Left hindlimb (tissue), 1 donor: Measurements from ENCODE around the gene FAM114A1.

ENCODE experiments used
- DNase-seq: peaks from one replicate; pipeline ENCODE4 v3.0.0-alpha.2; 2018

FAM114A1 gene

DNA sequence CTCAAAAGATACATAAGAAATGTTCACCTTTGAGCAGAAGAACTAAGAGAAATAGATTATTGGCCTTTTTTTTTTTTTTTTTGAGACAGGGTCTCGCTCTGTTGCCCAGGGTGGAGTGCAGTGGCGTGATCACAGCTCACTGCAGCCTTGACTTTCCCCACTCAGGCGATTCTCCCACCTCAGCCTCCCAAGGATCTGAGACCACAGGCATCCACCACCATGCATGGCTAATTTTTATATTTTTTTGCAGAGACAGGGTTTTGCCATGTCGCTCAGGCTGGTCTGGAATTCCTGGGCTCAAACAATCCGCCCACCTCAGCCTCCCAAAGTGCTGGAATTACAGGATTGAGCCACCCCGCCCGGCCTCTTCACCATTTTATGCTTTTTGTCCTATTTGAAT lies 8.1 kb upstream of the FAM114A1 start:
- no peak for DNase-seq

DNA sequence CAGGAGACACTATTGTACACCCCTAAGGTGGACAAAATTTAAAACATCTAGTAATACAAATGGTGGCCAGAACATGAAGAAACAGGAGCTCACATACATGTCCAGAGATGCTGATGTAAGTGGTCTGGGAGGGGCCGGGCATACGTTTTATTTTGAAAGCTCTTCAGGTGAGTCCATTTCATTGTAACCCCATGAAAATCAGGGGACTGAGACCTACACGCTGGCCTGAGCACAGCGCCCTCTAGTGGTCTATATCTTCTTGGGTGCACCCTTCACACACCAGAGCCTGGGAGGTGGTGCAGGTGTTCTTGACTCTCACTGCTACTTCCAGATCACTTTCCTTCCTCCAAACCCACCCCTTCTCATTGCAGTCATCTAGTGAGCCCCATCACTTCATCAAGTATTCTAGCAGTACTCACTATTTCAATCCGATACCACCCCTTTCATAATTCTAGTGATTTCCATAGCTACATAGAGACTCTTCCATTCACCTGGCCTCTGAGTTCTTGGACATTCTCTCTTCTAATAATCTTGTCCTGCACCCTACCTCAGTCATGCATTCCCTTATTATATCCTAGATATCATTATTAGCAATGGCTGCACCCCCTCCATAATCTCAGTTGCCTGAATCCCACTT lies 6.7 kb upstream of the FAM114A1 start:
- no peak for DNase-seq

DNA sequence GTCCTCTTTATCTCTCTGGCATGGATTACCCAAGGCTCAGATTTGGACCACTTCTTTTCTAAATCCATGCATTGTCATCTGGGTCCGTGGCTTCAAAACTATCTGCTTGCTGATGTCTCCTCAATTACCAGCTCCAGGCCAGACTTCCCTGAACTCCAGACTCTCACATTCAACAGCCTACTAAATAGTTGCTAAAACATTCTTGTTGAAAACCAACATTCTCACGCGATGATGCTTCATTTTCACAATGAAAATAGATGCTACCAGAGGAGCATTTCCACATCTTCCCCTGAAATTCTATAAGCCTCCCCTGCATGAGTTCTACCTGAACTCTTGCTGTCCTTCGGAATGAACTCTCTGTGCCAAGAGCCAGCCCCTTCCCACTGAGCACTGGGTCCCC lies 5.8 kb upstream of the FAM114A1 start:
- no peak for DNase-seq

DNA sequence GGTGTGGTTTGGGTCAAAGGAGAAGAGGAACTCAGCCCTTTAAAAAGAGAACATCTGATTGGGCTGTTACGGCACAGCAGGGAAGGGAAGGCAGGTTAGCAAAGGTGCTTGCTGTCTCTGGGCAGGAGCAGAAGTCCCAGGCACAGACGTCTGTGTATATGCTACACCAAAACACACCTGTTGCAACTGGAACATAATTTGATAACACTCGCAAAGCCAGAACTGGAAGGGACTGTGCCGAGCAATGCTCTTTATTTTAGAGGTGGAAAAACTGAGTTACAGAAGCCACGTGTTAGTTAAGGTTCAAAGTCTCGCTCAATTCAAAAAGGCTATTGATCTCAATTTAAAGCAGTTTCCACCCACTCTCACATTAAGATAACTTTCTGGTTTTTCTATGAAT lies 2.2 kb upstream of the FAM114A1 start:
- DNase-seq = no peak

DNA sequence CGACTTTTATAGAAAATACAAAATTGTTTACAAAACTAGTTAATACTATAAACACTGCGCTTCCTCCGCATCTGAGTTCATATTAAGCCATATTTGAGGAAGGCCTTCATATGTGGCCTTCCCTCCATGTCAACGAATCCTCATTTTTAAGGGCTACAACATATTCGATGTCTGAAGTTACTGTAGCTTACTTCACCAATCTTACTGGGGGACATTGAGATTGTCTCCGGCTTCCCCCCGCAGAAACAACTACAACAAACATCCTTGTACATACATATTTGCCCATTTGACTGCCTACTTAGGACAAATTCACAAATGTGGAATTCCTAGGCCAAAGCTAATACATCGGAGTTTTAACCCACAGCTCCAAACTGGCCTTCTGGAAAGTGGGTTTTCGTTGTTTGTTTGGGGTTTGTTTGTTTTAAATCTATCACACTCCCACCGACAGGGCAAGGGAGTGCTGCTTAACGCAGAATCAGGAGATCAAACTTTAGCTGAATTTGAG lies 581 bp upstream of the FAM114A1 start:
- no peak for DNase-seq

DNA sequence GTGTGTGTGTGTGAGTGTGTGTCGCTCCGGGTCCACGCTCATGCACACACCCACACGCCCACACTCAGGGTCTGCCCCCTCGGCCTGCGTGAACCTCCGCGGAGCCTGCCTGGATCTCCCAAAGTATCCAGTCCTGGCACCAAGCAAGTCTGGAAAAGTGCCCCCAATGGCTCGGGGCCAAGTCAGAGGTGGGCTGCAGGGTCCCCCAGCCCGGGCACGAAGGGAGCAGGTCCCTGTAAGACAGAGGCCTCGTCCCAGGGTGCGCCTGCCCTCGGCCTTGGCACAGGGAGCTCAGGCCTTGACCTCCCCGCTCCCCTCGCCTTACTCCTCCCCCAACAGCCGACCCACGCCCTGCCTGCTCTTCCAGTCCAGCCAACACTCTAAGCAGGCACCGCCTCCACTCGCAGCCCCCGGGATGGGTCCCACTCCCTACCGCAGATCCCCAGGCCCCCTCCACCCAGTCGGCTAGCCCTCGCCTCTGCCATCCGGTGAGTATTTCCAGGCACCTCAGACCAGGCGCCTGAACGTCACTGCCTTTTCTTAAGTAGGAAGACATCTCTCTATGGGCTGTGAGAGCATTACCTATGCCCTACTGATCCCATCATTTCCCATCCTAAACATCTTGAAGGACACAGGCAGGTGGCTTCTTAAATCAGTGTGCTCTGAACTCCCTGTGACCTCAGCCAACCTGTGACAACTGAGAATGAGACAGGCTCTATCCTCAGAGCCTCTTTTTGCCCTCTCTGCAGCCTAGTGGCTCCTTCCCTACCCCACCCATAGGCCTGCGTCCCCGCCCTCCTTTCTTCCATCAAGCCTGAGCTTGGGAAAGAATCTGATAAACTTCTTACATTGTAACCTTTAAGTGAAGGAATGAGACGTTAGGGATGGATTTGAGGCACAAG lies 704 bp downstream of the FAM114A1 start:
- DNase-seq = peak; percentile 78

DNA sequence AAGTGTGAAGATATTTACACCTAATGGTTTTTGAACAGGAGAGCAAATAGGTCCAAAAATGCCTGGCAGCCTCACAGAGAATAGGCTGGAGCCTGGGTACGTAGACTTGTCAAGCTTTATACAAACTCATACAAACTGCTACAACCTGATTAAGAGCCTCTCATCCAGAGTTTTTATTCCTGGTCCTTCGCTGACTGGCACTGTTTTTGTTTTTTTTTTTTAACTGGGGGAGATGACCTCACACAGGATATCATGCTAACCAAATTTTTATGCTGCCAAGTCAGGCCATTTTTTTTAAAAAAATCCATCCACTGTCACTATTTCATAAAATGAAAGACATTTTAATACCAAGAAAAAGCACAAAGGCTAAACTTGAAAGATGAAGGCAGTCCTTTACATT lies 1.9 kb downstream of the FAM114A1 start:
- DNase-seq = no peak

DNA sequence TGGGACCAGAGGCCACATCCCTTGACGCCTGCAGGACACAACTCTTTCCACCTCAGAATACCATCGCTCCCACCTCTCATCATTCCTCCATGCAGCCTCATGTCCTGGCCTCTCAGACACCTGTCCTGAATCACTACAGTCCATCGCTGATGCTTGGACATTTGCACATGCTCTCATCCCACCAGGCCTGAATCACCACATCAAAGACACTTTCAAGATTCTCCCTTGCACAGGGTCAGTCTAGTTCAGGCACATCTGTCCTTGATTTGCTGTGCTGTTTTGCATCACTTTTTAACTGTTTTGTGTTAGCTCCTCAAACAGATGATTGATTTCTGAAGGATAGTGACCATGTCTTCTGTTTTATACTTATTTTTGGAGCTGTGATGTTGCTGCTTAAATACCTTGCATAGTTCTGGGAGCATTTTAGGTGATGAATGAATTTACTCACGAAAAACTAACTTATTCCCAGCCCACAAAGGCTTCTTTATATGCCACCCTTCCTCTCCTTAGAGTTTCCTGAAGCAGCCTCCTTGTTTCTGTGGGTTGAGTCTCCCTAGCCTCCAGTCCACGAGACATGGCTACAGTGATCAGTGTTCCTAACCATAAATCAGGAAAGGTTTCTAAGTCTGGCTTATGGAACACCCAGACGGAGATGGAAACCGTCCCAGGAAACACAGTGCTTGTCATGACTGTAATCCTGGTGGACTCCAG lies 2.6 kb downstream of the FAM114A1 start:
- DNase-seq = no peak

DNA sequence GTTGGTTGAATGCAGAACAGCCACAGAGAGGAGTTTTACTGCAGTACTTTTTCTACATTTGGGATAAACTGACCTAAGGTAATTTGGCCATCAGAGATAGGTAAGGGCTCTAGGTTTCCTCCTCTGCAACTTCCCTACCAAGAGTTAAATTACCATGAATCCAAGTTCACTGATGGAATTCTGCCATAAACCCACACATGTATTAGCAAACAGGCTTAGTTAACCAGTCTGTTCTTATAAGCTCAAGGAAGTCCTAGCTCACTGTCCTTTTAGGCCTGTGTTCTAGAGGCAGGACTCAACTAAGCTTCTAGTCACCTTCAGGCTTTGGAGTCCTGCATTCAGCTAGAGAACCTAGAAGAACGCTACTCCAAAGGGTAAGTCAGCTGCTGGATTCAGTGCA lies 4.0 kb downstream of the FAM114A1 start:
- DNase-seq = no peak

DNA sequence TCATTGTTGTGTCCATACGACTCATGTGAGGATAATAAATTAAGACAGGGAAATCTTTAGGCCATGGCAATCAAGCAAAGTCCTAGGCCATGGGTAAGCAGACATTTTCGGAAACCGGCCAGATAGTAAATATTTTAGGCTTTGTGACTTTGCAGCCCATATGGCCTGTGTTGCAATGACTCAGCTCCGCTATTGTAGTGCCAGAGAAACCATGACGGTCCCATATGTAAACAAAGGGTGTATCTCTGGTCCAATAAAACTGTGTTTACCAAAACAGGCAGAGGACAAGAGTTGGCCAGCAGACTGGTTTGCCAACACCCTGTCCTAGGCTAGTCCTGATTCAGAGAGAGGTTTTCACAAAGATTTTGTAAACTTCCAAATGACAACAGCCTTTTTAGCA lies 5.0 kb downstream of the FAM114A1 start:
- no peak for DNase-seq

DNA sequence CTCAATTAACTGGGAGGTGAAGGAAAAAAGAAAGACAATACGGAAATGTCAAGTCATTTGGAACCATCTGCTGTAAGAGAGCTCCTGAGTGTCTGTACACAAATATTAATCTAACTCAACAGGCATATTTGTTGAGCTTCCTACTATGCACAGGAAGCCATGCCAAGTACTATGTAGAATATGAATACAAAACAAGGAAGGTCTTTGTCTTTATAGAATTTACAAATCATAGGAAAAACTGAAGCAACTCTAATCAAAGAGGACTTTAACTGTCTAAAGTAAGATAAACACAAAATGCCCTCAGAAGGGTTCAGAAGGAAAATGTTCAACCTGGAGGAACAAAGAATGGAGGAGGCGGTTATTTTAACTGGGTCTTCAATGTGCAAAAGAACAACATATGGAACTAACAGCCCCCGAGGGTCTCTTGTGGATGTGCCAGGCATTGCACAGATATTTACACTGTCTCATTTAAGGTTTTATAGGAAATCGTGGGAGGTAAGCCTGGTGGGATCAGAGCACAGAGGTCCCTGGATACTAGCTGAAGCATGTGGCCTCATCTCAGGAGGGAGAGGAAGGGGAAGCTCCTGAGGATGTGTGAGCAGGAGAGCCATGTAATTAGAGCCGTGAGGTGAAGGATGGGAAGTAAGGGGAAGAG lies 5.8 kb downstream of the FAM114A1 start:
- DNase-seq = no peak

DNA sequence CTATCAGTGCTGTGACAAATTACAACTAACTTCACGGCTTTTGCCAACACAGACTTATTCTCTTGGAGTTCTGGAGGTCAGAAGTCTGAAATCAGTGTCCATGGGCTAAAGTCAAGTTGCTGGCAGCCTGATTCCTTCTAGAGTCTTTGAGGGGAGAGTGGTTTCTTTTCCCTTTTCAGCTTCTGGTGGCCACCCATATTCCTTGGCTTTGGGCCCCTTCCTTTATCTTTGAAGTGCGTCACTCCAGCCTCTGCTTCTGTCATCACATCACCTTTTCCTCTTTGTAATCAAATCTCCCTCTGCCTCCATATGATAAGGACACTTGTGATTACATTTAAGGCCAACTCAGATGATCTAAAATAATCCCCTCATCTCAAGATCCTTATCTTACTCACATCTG lies 9.0 kb downstream of the FAM114A1 start:
- no peak for DNase-seq

DNA sequence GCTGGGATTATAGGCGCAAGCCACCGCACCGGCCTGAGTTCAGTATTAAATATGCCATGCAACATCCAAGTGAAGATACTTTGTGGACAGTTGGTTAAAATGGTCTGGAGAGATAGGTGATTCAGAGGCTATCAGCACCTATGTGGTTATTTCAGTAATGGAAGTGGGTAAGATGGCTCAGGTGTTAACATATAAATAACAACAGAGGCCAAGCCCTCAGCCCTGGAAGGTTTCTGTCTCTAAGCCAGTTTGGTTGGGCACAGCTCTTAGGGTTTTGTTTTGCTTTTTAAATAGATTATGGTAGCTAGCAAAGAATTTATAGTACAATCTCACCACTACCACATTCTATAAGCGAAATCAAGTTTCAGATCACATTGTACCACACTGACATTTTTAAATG lies 16.6 kb downstream of the FAM114A1 start:
- no peak for DNase-seq

DNA sequence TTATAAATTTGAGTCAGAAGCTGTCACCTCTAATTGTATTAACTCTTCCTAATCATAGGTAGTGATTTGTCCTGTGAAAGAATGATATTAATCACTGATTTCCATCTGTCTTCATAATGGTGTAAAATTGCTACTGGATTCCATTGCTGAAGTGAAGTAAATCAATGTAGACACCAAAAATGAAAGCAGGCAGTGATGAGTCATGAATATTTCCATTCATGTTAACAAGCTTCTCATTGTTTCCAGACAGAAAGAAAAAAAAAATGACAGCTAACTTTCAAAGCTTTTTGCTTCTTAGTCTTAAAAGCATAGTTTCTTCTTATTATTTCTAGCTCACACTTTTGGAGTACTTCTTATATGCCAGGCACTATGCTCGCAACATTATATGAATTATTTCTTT lies 21.5 kb downstream of the FAM114A1 start:
- no peak for DNase-seq

DNA sequence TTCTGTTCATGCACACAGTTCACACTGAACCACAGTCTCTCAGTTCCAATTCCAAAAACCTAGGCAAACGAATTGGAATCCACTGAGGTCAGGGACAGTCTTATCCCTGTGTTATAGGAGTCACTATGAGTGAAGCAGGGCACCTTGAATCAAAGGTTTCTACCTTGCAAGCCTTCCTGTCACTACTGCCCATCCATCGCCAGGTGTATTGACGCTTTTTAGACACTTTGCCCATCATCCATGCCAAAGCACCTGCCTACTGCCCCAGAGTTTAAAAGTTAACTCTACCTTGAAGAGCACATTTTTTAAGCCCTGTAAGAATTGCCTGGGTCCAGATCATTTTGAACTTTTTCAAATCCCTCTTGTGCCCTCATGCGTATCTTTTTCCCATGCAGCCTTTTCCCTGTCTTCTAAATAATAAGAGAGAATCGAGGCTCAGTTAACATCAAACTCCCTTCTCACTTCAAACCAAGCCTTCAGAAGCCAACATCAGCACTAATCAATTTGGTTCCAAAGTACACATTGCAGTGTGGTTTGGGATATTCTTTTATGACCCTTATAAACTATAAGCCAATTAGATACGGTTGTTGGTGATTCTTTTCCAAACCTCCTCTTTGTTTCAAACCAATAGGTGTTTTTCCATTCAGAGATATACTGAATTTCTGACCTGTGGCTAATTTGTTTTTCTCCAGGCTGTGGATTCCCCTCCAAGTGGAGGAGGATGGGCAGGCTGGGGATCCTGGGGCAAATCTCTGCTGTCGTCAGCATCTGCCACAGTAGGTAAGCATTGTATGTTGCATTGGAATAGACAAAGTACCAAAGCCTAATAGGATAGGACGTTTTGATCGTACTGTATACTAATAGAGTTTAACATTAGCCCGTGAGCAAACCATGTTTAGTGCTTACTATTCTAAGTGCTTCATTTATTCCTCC lies 23.7 kb downstream of the FAM114A1 start:
- DNase-seq = no peak

DNA sequence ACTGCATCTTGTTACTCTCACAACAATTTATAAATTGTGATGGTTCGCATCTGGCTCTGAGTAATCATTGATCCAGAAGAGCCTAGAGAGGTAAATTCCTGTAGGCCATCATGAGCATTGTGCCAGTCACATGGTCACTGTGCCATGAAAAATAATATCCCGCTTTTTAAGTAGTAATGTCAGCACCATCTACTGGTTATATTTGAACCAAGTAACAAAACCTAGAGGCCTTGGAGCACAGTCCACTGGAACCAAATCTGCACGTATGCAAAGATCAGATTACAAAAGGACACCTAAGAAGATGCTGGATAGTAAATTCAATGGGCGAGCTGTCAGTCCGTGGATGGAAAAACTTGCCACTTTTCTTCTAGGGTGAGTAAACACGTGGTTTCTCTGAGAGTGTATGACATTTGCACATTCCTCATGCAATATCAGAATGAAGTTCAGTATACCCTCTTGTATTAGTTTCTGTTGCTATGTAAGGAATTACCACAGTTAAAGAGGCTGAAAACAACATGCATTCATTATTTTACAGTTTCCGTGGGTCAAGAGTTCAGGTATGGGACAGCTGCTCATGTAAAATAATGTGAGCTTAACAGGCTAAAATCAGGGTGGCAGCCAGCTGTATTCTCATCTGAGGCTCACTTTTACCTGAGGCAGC lies 26.8 kb downstream of the FAM114A1 start:
- no peak for DNase-seq

DNA sequence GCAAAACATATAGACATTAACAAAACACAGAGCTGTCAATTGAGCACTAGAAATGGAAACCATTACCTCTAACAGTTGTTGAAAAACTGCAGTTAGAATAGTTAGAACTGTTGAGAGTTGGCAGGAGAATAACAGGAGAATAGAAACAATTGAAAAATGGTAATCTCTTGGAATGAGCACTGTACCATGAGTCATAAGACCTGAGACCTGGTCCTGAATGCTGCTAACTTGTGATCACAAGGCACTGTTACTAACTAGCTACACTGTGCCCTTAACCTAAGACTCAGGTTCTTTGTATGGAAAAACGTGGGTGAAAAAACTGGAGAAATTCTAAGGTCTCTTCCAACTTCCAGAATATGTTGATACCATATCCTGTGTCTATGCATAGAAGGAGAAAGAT lies 29.3 kb downstream of the FAM114A1 start:
- no peak for DNase-seq

DNA sequence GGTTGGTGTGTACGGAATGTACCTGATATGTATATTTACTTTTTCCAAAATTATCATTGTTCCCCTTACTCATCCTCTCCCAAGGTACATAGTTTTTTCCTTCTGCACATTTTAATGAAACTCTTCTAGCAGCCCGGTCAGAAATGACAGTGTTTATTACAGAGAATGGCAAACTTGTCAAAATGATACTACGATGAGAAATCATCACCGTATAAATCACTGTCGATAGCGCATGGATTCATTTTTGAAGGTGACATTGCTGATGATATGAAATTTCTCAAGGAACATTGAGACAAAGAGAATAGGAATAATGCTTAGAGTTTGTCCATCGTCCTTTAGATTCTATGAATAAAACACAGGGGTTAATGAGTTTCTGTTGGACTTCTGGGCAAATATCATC lies 30.6 kb downstream of the FAM114A1 start:
- no peak for DNase-seq

DNA sequence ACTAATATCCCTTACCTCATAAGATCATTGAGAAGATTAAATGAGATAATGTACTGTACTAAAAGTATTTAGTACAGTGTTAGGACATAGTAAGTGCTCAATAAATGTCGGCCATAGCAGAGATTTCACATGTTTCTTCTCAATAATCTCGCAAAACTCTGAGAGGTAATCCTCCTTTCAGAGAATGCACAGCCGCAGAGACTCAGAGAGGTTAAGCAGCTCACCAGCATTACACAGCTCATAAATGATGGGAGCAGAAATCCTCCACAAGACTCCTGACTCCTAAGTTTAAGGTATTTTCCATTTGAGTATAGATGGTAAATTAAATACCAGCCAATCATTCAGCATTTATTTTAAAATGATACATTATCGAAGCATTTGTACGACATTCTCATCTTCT lies 34.6 kb downstream of the FAM114A1 start:
- no peak for DNase-seq

DNA sequence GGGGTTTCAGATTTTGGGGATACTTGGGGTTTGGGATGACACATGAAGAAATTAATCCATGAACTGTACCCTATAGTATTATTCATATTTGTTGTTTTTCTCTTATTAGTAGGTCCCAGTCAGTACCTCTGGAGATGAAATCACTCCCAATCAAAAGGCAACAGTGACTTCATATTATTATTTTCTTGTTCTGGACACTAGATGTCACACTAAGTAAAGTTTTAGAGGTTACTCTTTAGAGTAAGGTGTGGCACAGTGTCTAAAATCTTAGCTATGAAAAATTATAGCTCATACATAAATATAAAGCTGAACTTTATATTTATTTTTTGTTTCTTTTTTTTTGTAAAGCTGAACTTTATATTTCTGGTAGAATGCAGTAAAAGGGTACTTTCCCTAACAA lies 35.1 kb downstream of the FAM114A1 start:
- DNase-seq = no peak

DNA sequence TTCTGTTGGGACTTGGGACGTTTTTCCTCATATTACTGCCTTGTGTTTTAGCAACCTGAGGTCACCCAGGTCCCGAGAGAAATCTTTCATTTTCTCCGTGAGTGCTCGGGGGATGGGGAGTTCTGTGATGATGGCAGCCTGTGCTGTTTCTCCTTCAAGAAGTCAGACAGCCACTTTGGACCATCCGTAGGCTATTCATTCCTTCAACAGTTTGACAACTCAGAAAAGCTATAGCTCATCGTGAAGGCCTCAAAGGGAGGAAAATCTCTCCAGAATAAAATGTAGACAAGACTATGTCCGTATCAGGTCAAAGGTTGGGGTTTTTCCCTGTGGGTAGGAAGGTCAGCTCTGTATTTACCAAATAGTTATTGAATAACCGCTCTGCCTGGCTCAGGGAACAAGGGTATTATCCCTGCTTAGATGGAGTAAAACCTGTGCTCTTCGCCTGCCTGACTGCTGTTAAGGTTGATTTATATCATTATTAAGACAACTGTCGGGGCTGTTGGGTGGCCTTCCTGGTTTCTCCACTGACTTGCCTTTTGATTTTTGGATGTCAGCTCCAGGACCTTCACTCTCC lies 36.6 kb downstream of the FAM114A1 start:
- no peak for DNase-seq
